Sigmoid colon (tissue), 4 donors: ENCODE data around the gene PRMT6.

Source experiments
- CTCF ChIP-seq, 4 experiments: fragments of 450-650 bp in 3 of 4; fragments of 200-600 bp in 1 of 4; IDR thresholded peaks; one replicate each; pipeline ENCODE4 v1.5.1; 2016 to 2019; ENCODE audit warnings: antibody characterized with exemption in 4 of 4, mild to moderate bottlenecking in 3 of 4, moderate library complexity in 2 of 4
- POLR2AphosphoS5 ChIP-seq, 4 donors: sonication (generic); formaldehyde crosslinking; IDR thresholded peaks; one replicate each; pipeline ENCODE4 v1.6.1; 2017; ENCODE audit warnings: antibody characterized with exemption in 4 of 4

GRCh38 chr1:107096690-107097089 lies 40.2 kb downstream of the PRMT6 start:
- TF ChIP-seq CTCF (IDR thresholded peaks at IDR 0.05) = no peak
- TF ChIP-seq POLR2AphosphoS5 (IDR thresholded peaks at IDR 0.05) = no peak
